ENCODE measurements around the gene GGA2.

DNA sequence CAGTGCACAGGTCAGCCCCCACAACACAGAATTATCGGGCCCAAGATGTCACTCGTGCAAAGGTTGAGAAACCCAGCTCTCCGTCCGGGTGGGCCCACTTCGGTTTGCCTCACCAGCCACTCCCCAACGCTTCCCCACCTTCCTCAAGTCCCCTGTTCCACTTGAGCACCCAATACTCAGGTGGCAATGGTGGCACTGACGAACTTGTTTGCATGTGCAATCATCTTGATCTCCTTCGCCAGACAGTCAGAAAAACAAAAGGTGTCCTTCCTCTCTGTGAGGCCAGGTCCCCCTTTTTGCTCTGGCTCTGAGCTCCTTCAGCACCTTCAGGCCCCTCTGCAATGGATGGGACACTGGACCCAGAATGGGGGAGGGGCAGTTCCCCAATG, 3.7 kb downstream of the GGA2 start:
- TF ChIP-seq, protein P1, sequence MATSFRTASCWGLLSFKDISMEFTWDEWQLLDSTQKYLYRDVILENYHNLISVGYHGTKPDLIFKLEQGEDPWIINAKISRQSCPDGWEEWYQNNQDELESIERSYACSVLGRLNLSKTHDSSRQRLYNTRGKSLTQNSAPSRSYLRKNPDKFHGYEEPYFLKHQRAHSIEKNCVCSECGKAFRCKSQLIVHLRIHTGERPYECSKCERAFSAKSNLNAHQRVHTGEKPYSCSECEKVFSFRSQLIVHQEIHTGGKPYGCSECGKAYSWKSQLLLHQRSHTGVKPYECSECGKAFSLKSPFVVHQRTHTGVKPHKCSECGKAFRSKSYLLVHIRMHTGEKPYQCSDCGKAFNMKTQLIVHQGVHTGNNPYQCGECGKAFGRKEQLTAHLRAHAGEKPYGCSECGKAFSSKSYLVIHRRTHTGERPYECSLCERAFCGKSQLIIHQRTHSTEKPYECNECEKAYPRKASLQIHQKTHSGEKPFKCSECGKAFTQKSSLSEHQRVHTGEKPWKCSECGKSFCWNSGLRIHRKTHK (tag by site-specific recombination; IDR thresholded peaks at IDR 0.05) = no peak
- TF ChIP-seq CTCF (tag by site-specific recombination; IDR thresholded peaks at IDR 0.05) (no peak), TRIM28 (IDR thresholded peaks at IDR 0.05; ENCODE audit: borderline replicate concordance, low read length) (no peak), ZNF626 (tag by site-specific recombination; IDR thresholded peaks at IDR 0.05) (no peak), SP2 (tag by site-specific recombination; IDR thresholded peaks at IDR 0.05) (no peak)
- TF ChIP-seq, protein P2, sequence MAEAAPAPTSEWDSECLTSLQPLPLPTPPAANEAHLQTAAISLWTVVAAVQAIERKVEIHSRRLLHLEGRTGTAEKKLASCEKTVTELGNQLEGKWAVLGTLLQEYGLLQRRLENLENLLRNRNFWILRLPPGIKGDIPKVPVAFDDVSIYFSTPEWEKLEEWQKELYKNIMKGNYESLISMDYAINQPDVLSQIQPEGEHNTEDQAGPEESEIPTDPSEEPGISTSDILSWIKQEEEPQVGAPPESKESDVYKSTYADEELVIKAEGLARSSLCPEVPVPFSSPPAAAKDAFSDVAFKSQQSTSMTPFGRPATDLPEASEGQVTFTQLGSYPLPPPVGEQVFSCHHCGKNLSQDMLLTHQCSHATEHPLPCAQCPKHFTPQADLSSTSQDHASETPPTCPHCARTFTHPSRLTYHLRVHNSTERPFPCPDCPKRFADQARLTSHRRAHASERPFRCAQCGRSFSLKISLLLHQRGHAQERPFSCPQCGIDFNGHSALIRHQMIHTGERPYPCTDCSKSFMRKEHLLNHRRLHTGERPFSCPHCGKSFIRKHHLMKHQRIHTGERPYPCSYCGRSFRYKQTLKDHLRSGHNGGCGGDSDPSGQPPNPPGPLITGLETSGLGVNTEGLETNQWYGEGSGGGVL (tag by site-specific recombination; IDR thresholded peaks at IDR 0.05) = no peak

Data from HEK293 (cell line).